ENCODE measurements around the gene CDH22.

The CDH22 gene, protein sequence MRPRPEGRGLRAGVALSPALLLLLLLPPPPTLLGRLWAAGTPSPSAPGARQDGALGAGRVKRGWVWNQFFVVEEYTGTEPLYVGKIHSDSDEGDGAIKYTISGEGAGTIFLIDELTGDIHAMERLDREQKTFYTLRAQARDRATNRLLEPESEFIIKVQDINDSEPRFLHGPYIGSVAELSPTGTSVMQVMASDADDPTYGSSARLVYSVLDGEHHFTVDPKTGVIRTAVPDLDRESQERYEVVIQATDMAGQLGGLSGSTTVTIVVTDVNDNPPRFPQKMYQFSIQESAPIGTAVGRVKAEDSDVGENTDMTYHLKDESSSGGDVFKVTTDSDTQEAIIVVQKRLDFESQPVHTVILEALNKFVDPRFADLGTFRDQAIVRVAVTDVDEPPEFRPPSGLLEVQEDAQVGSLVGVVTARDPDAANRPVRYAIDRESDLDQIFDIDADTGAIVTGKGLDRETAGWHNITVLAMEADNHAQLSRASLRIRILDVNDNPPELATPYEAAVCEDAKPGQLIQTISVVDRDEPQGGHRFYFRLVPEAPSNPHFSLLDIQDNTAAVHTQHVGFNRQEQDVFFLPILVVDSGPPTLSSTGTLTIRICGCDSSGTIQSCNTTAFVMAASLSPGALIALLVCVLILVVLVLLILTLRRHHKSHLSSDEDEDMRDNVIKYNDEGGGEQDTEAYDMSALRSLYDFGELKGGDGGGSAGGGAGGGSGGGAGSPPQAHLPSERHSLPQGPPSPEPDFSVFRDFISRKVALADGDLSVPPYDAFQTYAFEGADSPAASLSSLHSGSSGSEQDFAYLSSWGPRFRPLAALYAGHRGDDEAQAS

DNA sequence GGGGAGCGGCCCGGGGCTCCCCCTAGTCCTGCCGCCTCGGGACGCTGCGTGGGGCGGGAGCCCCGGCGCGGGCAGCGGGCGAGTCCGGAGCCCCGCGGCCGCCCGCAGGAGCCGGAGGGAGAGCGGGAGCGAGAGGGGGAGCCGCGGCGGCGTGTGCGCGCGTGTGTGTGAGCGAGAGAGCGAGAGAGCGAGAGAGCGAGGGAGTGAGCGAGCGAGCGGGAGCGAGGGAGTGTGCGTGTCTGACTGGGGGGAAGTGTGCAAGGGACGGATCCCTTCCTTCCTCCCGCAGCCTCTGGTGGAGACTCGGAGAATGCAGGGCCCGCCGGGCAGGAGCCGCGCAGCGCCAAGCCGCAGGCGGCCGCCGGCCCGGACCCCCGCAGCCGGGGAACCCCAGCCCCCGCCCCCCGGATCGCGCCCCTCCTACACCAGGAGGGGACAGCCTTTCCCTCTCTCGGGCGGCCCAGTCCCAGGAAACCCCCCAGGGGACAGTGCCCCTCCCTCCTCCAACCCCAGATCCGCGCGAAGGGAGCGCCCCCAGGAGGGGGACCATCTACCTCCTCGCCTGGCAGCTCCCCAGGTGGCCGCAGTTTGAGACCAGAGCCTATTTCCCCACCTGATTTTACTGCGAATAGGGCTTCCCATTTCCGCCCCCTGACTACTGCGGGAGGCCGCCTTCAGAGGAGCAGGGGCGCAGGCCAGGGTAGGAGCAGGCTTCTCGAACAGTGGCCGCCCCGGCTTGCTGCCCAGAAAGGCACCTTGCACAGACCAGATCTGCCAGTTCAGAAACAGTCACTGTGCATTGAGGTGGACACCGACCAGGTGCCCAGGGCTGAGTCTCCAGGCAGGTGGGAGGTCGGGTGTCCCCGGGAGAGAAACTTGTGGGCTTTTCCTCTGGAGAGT is at the start of gene CDH22:
Gene CDH22 (minus strand): TSS at position 241 of the 900 bp plus-strand sequence. CDS start 57,204 bp downstream, outside the sequence.
- DNase-seq: peak; percentile 66

DNA sequence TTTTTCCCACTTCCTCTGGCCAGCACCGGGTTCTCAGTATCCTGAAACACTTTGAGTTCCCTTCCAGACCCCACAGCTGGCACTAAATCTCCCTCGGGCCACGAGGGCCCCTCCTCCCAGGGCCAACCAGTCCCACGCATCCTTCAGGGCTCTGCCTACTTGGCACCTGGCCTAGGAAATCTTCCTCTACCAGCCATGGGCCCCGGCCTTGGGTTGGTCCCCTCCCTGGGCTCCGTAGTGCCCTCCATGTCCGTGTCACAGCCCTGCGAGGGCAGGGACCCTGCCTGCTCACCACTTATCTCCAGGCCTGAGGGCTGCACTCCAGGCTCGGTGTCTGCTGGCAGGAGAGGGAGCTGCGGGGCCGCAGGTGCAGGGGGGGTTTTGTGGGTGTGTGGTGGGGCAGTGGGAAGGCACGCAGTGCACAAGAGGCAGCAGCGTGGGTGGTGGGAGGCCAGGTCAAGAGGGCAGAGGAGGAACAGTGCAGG is 48.8 kb upstream of the CDH22 start:
- DNase-seq: peak; percentile 23

DNA sequence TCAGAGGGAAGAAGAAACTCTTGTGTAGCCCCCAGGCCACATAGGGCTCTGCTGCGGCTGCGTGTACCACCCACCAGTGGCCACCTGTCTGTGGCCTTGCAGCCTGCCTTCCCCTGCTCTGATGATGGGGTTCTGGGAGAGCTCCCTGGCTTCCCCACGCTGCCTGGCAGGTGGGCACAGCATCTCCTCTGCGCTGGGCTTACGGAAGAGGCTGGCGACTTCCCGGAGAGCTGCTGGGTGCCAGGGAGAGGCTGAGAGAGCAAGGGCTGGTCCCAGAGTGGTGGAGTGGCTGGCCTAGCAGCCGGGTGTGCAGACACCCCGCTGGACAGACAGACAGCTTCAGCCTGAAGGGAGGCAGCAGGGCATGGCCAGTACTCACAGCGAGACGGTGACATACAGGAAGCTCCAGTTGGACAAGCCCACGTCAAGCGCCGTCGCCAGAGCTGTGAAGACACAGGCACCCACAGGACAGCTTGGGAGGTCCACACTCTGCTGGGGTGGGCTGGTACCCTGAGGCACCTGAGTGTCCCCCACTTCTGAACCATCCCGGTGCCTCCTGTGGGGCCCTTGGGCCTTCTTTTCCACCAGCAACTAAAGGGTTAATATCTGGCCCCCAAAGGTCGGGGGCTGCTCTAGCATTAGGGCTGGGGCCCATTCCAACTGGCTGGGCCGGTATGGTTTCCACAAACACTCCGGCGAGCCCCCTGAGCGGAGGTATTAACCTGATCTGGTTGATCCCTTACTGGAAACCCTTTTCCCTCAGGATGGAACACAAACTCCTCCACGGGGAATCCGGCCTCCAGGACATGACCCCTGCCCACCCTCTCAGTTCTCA is 48.1 kb upstream of the CDH22 start:
- DNase-seq: no peak

DNA sequence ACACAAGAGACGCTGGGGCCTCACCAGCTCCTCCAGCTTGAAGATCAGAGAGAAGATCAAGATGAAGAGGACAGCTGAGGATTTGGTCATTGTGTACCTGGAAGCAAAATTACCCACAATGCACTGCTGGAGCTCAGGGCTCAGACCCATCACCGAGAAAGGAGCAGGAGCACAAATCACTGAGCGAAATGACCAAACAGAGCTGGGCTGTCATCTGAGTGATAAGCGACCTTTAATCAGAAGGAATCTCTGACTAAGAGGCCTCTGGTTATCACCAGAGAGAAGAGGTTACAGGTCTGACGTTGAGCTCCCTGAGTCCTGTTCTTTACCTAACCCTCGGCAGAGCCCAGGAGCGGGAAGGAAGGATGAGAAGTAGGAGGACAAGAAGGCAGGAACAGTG is 47.5 kb upstream of the CDH22 start:
- no peak for DNase-seq

DNA sequence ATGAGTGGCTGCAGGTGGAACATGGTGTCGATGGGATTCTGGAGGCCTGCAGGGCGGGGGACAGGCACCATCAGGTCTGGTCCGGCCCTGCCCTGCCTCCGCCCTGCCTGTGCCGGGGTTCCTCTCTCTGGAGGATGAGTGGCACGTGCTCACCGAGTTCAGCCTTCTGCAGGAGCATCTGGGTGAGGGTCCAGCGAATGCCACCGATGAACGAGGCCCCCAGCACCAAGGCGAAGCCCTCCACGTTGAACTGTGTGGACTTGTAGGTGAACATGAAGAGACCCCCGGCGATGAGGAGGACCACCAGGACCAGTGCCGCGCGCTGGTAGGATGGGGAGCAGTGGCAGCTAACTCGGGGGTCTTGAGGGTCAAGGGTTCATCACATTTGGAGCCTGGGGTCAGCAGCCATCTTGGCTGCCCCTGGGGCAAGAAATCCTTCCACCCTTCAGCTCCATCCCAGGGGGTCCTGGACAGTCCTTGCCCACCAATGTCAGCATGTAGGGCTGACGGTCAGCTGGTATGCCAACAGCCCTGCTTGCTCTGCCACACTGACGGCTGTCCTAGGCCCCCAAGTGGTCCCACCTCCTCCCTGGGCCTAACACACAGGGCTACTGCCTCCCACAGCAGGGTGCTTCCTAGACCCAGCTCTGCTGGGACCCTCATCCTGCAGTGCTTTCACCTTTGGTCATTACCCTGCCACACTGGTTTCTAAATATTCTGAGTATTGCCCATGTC is 46.8 kb upstream of the CDH22 start:
- no peak for DNase-seq

DNA sequence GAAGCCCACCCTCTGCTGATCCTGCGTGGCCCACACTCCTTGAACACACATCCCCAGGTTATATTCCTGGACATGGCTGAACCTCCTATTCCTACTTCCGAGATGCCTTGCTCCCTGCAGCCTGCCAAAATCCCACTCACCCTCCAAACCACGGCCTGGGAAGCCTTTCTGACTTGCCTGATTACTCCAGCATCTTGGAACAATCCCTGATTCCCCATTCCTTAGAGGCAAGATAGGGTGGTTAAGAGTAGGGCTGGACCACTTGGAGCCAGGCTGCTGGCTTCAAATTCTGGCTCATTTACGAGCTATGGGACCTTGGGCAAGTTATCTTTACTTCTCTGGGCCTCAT is 45.9 kb upstream of the CDH22 start:
- DNase-seq: no peak

DNA sequence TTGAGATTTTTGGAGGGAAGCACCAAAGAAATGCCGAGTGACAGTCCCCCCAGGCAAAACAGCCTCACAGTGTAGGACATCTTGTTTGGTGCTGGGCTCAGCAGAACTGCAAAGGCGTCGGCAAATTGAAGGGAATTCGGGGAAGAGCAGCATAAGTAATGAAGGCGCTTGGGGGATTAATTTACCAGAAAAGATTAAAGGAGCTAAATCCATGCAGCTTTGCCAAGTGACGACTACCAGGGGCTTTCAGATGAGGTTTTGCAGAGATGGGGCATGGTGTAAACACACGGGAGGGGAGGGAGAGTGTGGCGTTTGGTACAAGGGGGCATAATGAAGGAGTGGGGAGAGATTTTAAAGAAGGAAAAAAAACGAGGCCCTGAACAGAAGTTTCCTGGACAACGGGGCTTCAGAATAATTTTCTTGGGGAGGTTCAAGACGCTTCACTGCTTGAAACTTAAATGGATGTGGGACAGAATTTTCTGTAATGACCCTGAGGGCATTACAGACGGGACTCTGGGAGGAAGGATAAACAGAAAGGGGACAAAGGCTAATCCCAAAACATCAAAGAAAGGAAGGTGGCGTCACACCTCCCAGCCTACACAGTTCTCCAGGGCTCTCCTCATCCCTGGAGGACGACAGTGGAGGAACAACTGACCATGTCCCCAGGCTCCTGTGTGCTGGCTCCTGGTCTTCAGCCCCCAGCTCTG is 45.4 kb upstream of the CDH22 start:
- no peak for DNase-seq

DNA sequence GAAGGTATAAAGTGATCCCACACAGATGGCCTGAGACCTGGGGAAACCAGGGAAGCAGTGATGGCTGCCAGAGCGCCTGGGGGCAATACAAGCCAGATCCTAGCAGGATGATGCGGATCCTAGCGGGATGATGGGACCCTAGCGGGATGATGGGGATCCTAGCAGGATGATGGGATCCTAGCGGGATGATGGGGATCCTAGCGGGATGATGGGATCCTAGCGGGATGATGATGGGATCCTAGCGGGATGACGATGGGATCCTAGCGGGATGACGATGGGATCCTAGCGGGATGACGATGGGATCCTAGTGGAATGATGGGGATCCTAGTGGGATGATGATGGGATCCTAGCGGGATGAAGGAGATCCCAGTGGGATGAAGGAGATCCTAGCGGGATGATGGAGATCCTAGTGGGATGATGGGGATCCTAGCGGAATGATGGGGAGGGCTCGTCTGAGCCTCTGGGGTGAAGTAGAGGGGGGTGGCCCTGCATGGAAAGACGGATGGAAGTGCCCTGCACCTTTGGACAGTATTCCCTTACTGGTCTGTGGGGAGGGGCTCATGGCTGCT is 44.2 kb upstream of the CDH22 start:
- no peak for DNase-seq

DNA sequence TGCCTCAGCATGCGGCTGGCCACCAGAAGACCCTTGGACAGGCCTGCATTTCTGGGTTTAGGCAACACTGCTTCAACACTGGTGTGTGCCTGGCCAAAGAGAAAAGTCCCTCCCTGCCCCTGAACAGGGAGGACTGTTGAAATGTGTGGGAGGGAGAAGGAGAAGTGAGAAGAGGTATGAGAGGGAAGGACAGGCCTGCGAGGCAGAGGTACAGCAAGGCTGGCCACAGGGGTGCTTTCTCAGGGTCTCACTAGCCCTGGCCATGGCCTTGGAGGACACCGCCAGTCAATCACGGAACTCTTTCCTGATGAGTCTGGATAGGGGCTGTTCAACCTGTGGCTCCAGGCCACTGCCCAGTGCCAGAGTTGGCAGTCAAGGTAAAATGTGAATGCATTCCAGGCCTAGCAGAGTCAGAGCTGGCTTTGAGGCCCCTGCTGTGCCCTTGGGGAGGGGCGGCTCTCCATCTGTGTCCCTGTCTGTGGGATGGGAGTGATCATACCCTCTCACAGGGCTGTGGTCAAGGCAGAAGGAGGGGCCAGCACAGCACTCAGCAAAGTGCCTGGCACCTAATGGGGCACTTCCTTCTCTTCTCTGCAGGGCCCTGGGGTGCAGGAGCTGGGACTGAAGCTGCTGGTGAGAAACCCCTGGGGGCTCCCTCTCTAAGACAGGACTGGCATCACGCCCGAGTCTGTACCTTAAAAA is 43.2 kb upstream of the CDH22 start:
- no peak for DNase-seq

DNA sequence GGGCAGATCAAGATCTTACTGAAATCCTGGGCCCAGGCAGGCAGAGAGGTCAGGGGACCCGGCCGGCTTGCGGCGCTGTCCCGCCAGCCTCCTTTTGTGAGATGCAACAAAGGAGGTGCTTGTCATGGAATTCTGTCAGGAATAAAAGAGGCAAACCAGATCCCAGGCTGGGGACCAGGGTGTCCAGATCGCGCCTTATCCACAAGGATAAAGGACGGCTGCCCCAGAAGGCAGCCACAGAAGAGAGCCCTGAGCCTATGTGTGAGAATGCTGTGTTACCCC is 42.6 kb upstream of the CDH22 start:
- no peak for DNase-seq

DNA sequence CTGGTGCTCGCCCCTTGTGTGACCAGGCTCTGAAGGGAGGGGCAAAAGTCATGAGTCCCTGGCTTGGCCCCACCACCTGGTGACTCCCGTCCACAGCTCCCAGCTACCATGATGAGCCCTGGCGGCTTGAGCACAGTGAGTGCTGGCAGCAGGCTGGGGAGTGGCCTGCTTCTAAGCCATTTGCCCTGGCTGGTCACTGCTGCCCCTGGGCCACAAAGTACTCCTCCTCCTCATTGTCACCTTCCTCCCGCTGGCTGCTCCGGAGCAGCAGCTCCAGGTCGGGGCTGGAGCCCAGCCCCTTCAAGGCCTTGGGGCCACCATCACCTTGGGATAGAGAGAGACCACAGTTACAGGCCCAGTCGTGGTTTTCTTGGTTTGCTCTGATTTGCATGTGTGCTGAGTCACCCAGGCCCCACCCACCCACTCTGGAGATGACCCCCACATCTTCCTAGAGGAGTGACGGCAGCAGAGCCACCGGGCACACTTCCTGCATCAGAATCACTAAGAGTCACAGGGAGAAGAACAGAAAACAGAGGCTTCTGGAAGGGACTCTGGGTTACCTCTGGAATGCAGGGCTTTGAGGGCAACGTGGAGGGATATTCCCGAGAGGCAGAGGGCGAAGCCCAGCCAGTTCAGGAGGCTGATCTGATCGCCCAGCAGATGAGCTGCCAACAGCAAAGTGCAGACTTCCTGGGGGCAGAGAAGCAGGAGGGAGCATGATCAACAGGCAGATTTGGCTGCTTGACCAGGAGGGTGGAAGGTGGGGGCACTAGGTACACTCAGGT is 42.1 kb upstream of the CDH22 start:
- peak; percentile 41 for DNase-seq

DNA sequence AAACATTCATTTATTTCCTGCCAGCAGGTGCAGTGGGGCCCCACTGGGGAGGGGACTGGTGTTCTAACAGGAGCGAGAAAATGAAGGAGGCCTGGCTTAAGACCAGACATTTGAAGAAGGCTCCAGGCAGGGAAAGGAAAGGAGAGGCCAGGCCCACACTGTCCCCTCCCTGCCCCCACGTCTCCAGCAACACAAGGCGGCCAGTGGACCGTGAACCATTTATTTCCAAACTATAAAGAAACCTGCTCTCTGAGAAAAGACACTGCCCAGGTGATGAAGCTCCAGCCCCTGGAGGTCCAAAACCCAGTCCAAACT is 41.4 kb upstream of the CDH22 start:
- DNase-seq: no peak

DNA sequence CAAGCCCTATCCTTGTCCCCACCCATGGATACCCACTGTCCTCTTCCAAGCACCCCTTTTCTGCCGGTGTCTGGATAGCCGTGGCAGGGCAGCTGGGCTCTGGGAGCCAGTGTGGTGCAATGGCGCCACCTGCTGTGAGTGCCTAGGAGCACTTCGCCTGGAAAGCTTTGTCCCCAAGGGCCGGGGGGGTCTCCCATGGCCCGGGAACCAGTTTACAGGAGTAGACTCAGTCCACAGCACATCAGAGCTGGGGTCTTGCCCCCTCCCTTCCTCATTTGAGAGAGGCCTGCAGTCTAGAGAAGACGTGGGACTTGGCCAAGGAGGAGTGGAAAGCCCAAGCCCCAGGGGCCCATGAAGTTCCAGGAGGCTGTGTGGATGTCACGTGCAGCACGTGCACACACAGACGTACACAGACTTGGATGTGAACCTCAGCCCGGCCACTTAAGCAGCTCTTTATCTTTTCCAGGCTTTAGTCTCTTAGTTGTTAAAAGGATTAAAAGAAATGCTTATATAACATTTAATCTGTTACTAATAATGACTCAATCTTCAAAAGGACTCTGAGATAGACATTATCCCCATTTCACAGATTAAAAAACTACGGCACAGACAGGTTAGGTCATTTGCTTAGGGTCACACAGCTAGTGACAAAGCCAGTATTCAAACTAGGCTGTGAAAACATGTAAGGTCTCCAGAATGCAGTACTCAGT is 40.9 kb upstream of the CDH22 start:
- DNase-seq: peak; percentile 60

DNA sequence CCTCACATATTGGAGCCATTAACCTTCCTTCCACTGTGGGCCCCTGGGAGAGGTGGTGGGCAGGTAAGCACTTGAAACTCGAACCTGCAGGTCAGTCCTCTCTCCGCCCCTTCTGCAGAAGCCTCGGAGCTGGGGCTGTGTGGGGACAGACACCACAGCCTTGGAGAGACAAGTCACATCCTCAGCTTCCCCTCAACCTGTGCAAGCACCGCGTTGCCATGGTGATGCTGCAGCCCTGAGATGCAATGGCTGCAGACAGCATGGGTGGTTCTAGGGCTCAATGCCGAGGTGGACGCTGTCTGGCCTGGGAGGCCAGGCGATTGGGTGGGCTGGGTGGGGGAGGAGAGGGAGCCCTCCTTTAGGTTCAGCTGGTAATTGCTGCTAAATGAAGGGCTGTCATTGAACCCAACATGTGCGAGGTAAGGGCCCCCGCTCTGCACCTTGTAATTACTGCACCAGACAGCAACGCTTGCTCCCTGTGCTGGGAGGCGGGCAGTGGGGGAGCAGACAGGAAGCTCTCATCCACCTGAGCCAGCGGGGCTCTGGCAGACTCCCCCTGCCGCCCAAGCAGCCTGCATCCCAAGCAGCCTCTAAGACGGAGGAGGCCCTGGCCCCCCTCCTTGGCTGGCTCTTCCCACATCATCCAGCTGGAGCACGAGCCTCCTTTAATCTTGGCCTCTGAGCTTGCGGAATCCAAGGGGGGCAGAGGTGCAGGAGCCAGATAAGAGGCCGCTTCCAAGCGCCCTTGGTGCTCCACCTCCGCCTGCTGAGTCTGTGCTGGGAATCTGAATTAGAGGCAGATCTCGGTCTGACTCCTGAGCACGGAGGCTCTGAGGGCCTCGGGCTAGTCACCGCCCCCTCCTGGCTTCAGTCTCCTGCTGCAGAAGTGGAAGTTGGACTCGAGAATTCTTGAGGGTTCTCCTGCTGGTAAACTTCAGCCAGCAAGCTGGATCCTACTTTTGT is 39.8 kb upstream of the CDH22 start:
- no peak for DNase-seq

DNA sequence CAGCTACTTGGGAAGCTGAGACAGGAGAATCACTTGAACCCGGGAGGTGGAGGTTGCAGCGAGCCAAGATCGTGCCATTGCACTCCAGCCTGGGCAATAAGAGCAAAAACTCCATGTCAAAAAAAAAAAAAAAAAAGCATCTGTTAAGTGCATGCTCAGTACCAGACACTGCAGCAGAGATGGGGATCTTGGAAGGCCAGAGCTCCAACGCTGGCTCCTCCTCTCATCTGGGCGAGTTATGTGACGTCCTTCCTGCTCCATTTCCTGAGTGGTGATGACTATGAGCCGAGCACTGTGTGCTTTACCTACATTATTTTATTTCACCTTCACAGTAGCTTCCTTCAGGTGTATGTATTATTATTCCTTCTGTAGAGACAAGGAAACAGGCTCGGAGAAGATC is 38.5 kb upstream of the CDH22 start:
- no peak for DNase-seq

DNA sequence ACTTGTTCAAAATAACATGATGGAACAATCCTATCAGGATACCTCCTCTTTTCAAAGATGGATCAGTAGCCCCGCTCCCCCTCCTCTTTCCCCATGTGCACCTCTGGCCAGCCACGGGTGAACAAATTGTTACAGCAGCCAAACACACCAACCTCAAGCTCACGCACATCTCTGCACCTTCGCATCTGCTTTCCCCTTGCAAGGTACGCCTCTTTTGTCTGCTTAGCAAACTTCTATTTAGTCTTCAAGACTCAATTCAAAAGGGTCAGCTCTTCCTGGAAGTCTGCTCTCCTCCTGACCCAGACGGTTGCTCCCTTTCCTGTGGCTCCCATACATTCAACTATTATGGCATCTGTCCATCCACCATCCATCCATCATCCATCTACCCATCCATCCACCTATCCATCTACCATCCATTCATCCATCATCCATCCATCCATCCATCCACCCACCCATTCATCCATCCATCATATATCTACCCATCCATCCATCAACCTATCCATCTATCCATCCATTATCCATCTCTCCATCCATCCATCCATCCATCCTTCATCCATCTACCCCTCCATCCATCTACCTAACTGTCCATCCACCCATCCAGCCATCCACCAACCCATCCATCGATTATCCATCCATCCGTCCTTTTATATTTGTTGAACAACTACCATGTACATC is 36.3 kb upstream of the CDH22 start:
- DNase-seq: no peak

DNA sequence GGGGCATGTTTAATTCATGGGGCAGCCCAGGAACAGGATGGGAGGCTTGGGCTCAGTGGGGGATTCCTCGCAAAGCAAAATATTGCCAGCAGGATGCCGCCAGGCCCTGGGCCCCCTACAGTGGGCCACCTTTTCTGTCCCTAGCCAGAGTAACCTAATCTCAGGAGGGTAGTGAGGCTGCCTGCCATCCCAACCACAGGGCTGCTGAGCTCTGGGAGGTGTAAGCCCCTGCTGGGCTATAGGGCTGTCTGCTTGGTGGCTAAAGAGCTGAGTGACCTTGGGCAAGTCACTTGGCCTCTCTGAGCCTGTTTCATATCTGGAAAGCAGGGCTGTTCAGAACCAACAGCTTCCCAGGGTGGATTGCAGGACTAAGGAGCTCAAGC is 35.7 kb upstream of the CDH22 start:
- DNase-seq: no peak

Data from stimulated activated CD4-positive, alpha-beta T cell treated with anti-CD3 and anti-CD28 coated beads, Interleukin-15, amount 100 ng/mL, for 24 hours (primary cell).